ENCODE results near the gene ERBB3. TPM values are rescaled to one million over a fixed set of nuclear protein-coding genes. Genes with fewer than 3 reads are reported as not detected.
A peak's percentile ranks its signal among the peaks of the same experiment; 100 is the strongest.
"Not testable (repeated sequence)": the region's sequence is repeated elsewhere in the genome, so short reads cannot be mapped to it uniquely, and the experiment has no call there.

The ERBB3 gene
- total RNA-seq, 1 donor from 2014 or later: 0.65 TPM

GRCh38 chr12:56053407-56053893, 26.5 kb upstream of the ERBB3 start:
- Mint-ChIP-seq H3K27ac (no peak overlapping the region), H3K4me3 (no peak overlapping the region), H3K4me1 (ENCODE audit: low read depth) (peaks cover 7% of the 10 kb centered on the region), H3K27me3 (ENCODE audit: insufficient read depth) (peaks cover 8% of the 10 kb centered on the region), H3K9me3 (no peaks in the 10 kb centered on the region), H3K36me3 (ENCODE audit: low read depth) (no peaks in the 10 kb centered on the region)
- no peak for DNase-seq (ENCODE audit: low spot score)
- intact Hi-C loops (cut with micrococcal nuclease): no loop called here

DNA sequence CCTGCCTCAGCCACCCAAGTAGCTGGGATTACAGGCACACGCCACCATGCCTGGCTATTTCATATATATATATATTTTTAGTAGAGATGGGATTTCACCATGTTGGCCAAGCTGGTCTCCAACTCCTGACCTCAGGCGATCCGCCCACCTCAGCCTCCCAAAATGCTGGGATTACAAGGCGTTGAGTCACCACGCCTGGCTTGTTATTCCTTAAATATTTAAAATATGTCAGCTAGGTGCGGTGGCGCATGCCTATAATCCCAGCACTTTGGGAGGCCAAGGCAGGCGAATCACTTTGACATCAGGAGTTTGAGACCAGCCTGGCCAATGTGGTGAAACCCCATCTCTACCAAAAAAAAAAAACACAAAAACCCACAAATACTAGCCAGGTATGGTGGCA, 20.0 kb upstream of the ERBB3 start:
- H3K36me3 Mint-ChIP-seq (ENCODE audit: low read depth); H3K9me3 Mint-ChIP-seq; H3K4me1 Mint-ChIP-seq (ENCODE audit: low read depth); intact Hi-C loops (cut with micrococcal nuclease); H3K4me3 Mint-ChIP-seq; H3K27ac Mint-ChIP-seq; DNase-seq (ENCODE audit: low spot score): not testable (repeated sequence)
- peaks cover 22% of the 10 kb centered on the region for H3K27me3 Mint-ChIP-seq (ENCODE audit: insufficient read depth)

DNA sequence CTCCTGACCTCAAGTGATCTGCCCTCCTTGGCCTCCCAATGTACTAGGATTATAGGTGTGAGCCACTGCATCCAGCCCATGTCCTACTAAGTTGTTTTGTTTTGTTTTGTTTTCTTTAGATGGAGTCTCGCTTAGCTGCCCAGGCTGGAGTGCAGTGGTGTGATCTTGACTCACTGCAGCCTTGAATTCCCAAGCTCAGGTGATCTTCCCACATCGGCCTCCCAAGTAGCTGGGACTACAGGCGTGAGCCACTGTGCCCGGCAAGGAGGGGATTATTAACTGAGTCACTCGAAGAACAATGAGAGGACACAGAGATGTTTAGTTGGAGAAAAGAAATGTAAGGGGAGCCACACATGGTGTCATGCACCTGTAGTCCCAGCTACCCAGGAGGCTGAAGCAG, 18.0 kb upstream of the ERBB3 start:
- Mint-ChIP-seq H3K4me1 (ENCODE audit: low read depth) (no peaks in the 10 kb centered on the region), H3K27me3 (ENCODE audit: insufficient read depth) (peaks cover 18% of the 10 kb centered on the region), H3K4me3 (no peak overlapping the region), H3K36me3 (ENCODE audit: low read depth) (no peaks in the 10 kb centered on the region), H3K9me3 (no peaks in the 10 kb centered on the region), H3K27ac (no peak overlapping the region)
- DNase-seq (ENCODE audit: low spot score): no peak
- intact Hi-C loops (cut with micrococcal nuclease): no loop called here

- H3K4me3 Mint-ChIP-seq: no peak overlapping the region
- H3K27me3 Mint-ChIP-seq (ENCODE audit: insufficient read depth): peaks cover 17% of the 10 kb centered on the region
- intact Hi-C loops (cut with micrococcal nuclease): no loop called here
- H3K4me1 Mint-ChIP-seq (ENCODE audit: low read depth): no peaks in the 10 kb centered on the region
- H3K27ac Mint-ChIP-seq: no peak overlapping the region
- no peaks in the 10 kb centered on the region for H3K9me3 Mint-ChIP-seq
- H3K36me3 Mint-ChIP-seq (ENCODE audit: low read depth): no peaks in the 10 kb centered on the region
- DNase-seq (ENCODE audit: low spot score): no peak
These were observed 17.0 kb upstream of the ERBB3 start for GRCh38 chr12:56062996-56063395.

GRCh38 chr12:56071648-56072047, 8.3 kb upstream of the ERBB3 start:
- Mint-ChIP-seq H3K9me3 (no peaks in the 10 kb centered on the region), H3K36me3 (ENCODE audit: low read depth) (no peaks in the 10 kb centered on the region), H3K4me1 (ENCODE audit: low read depth) (no peaks in the 10 kb centered on the region), H3K27ac (no peak overlapping the region), H3K27me3 (ENCODE audit: insufficient read depth) (peaks cover 10% of the 10 kb centered on the region), H3K4me3 (no peak overlapping the region)
- intact Hi-C loops (cut with micrococcal nuclease): no loop called here
- DNase-seq (ENCODE audit: low spot score): no peak

- peaks cover 5% of the 10 kb centered on the region for H3K4me1 Mint-ChIP-seq (ENCODE audit: low read depth)
These were observed 5.6 kb upstream of the ERBB3 start for GRCh38 chr12:56074396-56074795.

GRCh38 chr12:56077966-56078365, 2.0 kb upstream of the ERBB3 start:
- H3K9me3 Mint-ChIP-seq; DNase-seq (ENCODE audit: low spot score); H3K27ac Mint-ChIP-seq; intact Hi-C loops (cut with micrococcal nuclease); H3K36me3 Mint-ChIP-seq (ENCODE audit: low read depth): not testable (repeated sequence)
- H3K27me3 Mint-ChIP-seq (ENCODE audit: insufficient read depth): peaks cover 27% of the 10 kb centered on the region
- peaks cover 13% of the 10 kb centered on the region for H3K4me1 Mint-ChIP-seq (ENCODE audit: low read depth)
- H3K4me3 Mint-ChIP-seq: peak overlapping the region; percentile 45

More at GRCh38 chr12:56074396-56074795, 5.6 kb upstream of the ERBB3 start:
- Mint-ChIP-seq H3K4me3 (no peak overlapping the region), H3K27me3 (ENCODE audit: insufficient read depth) (peaks cover 17% of the 10 kb centered on the region), H3K9me3 (no peaks in the 10 kb centered on the region), H3K27ac (no peak overlapping the region), H3K36me3 (ENCODE audit: low read depth) (no peaks in the 10 kb centered on the region)
- intact Hi-C loops (cut with micrococcal nuclease): no loop called here
- DNase-seq (ENCODE audit: low spot score): no peak

GRCh38 chr12:56078427-56078826, 1.5 kb upstream of the ERBB3 start:
- Mint-ChIP-seq H3K4me3 (peak overlapping the region; percentile 80), H3K36me3 (ENCODE audit: low read depth) (no peaks in the 10 kb centered on the region), H3K9me3 (no peaks in the 10 kb centered on the region), H3K27ac (no peak overlapping the region), H3K4me1 (ENCODE audit: low read depth) (peaks cover 13% of the 10 kb centered on the region), H3K27me3 (ENCODE audit: insufficient read depth) (peaks cover 24% of the 10 kb centered on the region)
- intact Hi-C loops (cut with micrococcal nuclease): no loop called here
- no peak for DNase-seq (ENCODE audit: low spot score)

- no peaks in the 10 kb centered on the region for H3K9me3 Mint-ChIP-seq
- intact Hi-C loops (cut with micrococcal nuclease): loop anchor here (1.0 kb wide), 2 partner anchors 25 to 32 kb away; partner anchors contain the start of gene PA2G4
These were observed 838 bp upstream of the ERBB3 start for GRCh38 chr12:56078931-56079722.

GRCh38 chr12:56080556-56081138, 682 bp downstream of the ERBB3 start:
- intact Hi-C loops (cut with micrococcal nuclease): no loop called here
- H3K4me3 Mint-ChIP-seq: peak overlapping the region; percentile 63
- H3K27ac Mint-ChIP-seq: no peak overlapping the region
- H3K36me3 Mint-ChIP-seq (ENCODE audit: low read depth): no peaks in the 10 kb centered on the region
- H3K9me3 Mint-ChIP-seq: no peaks in the 10 kb centered on the region
- H3K4me1 Mint-ChIP-seq (ENCODE audit: low read depth): peaks cover 18% of the 10 kb centered on the region
- peaks cover 29% of the 10 kb centered on the region for H3K27me3 Mint-ChIP-seq (ENCODE audit: insufficient read depth)
- DNase-seq (ENCODE audit: low spot score): no peak

More at GRCh38 chr12:56078931-56079722, 838 bp upstream of the ERBB3 start:
- Mint-ChIP-seq H3K27ac (peak overlapping the region; percentile 44), H3K36me3 (ENCODE audit: low read depth) (no peaks in the 10 kb centered on the region), H3K27me3 (ENCODE audit: insufficient read depth) (peaks cover 25% of the 10 kb centered on the region), H3K4me1 (ENCODE audit: low read depth) (peaks cover 13% of the 10 kb centered on the region), H3K4me3 (peak overlapping the region; percentile 80)
- peak; percentile 25 for DNase-seq (ENCODE audit: low spot score)

DNA sequence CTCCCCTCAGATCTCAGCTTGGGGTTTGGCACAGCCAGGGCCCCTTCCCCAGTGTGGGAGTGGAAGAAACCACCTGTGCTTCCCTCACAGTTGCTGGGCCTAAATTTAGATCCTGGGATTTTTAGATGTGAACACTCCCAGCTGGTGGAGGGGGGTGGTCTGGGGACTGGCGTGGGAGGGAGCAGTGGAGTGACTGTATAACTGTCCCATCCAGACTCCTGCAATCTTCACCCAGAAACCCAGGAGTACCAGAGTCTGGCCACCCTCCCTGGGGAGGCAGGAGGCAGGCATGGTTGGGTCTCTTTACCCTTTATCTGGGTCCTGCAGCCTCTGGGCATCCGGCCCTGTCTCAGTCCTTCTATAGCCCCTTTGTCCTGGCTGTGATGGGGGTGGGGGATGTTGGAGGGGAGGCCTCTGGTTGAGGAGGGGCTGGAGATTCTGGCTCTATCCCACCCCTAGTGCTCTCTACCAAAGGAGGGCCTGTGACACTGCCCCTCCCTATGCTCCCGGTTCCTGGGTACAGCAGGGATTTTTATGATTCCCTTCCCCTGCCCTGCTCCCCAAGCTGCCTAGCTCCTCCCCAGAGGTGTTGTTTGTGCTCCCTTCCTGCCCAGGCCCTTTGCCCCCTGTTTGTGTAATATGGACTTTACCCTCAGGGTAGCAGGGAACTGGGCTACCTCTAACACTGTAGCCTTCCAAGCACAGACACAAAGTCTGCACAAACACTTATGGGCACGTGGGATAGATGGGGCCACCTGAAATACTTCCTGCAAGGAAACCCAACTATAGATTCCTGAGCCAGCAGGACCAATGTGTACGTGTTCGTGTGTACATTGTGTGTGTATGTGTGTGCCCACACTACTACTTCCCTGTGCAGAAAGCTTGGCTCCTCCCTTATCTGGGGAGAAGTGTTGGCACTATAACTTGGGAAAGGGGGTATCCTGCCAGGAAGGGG, 1.7 kb downstream of the ERBB3 start:
- no peak for DNase-seq (ENCODE audit: low spot score)
- no peaks in the 10 kb centered on the region for H3K9me3 Mint-ChIP-seq
- H3K4me1 Mint-ChIP-seq (ENCODE audit: low read depth): peaks cover 18% of the 10 kb centered on the region
- H3K4me3 Mint-ChIP-seq: peak overlapping the region; percentile 63
- no peaks in the 10 kb centered on the region for H3K36me3 Mint-ChIP-seq (ENCODE audit: low read depth)
- peaks cover 29% of the 10 kb centered on the region for H3K27me3 Mint-ChIP-seq (ENCODE audit: insufficient read depth)
- H3K27ac Mint-ChIP-seq: no peak overlapping the region
- intact Hi-C loops (cut with micrococcal nuclease): no loop called here

- peaks cover 29% of the 10 kb centered on the region for H3K27me3 Mint-ChIP-seq (ENCODE audit: insufficient read depth)
- intact Hi-C loops (cut with micrococcal nuclease): no loop called here
- H3K4me3 Mint-ChIP-seq: no peak overlapping the region
- peaks cover 18% of the 10 kb centered on the region for H3K4me1 Mint-ChIP-seq (ENCODE audit: low read depth)
- no peaks in the 10 kb centered on the region for H3K9me3 Mint-ChIP-seq
- H3K27ac Mint-ChIP-seq: no peak overlapping the region
- H3K36me3 Mint-ChIP-seq (ENCODE audit: low read depth): no peaks in the 10 kb centered on the region
- no peak for DNase-seq (ENCODE audit: low spot score)
These were observed 2.4 kb downstream of the ERBB3 start for GRCh38 chr12:56082382-56082781.

All from activated T-helper 1 cell treated with anti-CD3 and anti-CD28 coated beads, Interleukin-12 subunit alpha, Interleukin-12 subunit beta, Interleukin-2, Interleukin-4 antibody, amounts not matched to agents 30 ng/mL and 10 ng/mL and 1 ng/mL, durations not matched to agents 14 hours and 24 hours and 36 hours (primary cell).